HAP-1 (cell line): ENCODE results near the gene UNC13C.
A peak's percentile ranks its signal among the peaks of the same experiment; 100 is the strongest.

Experiments used
- DNase-seq, 2 experiments: peaks; one replicate each; pipeline ENCODE4 v3.0.0-alpha.2; 2016 to 2020; ENCODE audit warnings: low spot score in 2 of 2
- H3K27me3 ChIP-seq: fragments of 250-450 bp; sonication (Bioruptor Pico); 2 replicates; pipeline ENCODE4 v1.5.1; 2020; ENCODE audit warnings: low read depth, mild to moderate bottlenecking, moderate library complexity
- H3K36me3 ChIP-seq: fragments of 250-450 bp; sonication (Bioruptor Pico); replicated peaks from 2 replicates; pipeline ENCODE4 v1.5.1; 2020; ENCODE audit warnings: mild to moderate bottlenecking
- H3K4me1 ChIP-seq: fragments of 250-450 bp; sonication (Bioruptor Pico); 2 replicates; pipeline ENCODE4 v1.5.1; 2020; ENCODE audit warnings: mild to moderate bottlenecking
- H3K4me3 ChIP-seq: fragments of 250-450 bp; sonication (Bioruptor Pico); 2 replicates; pipeline ENCODE4 v1.5.1; 2020; ENCODE audit warnings: mild to moderate bottlenecking, moderate library complexity
- H3K9me3 ChIP-seq: fragments of 250-450 bp; sonication (Bioruptor Pico); 2 replicates; pipeline ENCODE4 v1.5.1; 2020; ENCODE audit warnings: mild to moderate bottlenecking, moderate library complexity
- in situ Hi-C: fragments of 300-500 bp; cut with MboI; formaldehyde crosslinking; loops from 3 replicates; pipeline ENCODE4 v1.14.3; 2020; ENCODE audit warnings: low sequenced_read_pairs, inconsistent platforms, mixed read lengths

Gene UNC13C

DNA sequence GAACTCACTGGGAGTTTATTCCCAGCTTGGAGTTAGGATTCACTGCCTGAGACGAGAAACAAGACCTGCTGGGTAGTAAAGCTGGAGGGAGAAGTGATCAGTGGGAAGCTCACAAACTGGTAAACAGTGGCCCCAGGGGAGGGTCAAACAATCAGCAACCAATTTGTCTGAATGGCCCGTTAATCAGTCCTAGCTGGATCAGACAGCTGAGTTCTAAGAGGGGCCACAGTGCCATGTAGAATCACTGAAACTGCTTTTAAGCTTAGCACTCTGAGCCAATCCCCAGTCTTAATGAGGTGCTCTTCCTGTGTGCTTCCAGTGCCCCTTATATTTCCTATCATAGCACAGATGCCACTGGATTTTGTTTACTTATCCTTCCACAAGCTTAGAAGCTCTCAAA, 626.8 kb downstream of the UNC13C start:
- Histone ChIP-seq H3K9me3 (no peaks in the 10 kb centered on the region), H3K27me3 (no peaks in the 10 kb centered on the region), H3K4me1 (no peaks in the 10 kb centered on the region), H3K36me3 (no peaks in the 10 kb centered on the region), H3K4me3 (no peak overlapping the region)
- in situ Hi-C loops = no loop called here
- no peak for DNase-seq

DNA sequence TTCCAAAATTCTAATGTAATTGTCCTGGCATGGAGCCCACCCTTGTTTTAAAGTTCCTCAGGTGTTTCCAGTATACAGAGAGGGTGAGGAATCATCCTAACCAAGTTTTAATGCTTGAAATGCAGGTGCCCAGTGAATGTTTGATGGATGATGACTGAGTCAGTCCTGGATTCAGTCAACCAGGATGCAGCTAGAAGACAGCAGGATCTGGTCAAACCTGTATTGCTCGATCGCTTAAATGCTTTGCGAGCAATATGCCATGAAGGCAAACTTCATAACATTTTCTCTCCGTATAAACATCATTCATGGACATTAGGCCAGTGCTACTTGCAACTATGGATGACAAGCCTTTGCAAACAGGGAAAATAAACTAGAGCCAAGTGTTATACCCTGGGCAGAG, 627.3 kb downstream of the UNC13C start:
- H3K4me3 ChIP-seq = no peak overlapping the region
- H3K36me3 ChIP-seq = no peaks in the 10 kb centered on the region
- DNase-seq = no peak
- no peaks in the 10 kb centered on the region for H3K27me3 ChIP-seq
- H3K9me3 ChIP-seq = no peaks in the 10 kb centered on the region
- H3K4me1 ChIP-seq = no peaks in the 10 kb centered on the region
- in situ Hi-C loops = no loop called here

DNA sequence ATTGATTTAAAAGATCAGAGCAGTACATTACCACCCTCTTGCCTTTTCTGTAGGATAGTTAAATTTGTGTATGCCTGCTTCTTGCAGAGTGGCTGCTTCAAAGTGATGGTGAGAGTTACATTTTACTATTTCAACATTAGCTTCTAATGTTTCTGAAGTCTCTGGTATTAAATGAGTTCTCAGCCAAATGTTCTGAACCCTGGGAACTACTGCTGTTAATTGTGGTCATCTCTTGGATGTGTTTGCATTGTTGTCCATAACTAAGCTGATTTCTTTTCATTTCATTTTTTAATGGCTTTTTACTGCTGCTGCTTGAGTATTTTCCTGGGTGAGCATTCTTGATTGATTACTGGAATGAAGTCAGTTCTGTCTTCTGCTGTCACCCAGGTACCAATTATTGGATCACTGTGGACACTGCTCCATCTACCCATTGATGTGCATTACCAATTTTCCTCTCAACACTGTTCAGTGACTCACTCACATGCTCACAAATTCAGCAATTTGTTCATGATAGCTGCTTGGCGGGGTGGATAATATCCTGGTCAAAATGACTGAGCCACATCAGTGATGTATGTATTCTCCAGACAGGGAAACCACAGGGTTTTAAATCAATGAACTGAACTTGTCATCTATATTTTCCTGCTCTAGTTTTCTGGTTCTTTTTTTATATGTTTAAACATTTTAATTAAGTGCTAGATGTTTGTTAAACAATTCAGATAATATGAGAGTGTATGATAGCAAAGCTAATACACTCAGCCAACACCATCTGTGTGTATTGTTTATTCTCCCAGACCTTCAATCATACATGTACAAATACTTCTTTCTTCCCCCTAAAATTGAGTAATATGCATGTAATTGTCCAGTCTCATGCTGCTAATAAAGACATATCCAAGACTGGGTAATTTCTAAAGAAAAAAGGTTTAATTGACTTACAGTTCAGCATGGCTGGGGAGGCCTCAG, 630.9 kb downstream of the UNC13C start:
- Histone ChIP-seq H3K27me3 (no peaks in the 10 kb centered on the region), H3K36me3 (no peaks in the 10 kb centered on the region), H3K4me3 (no peak overlapping the region), H3K9me3 (no peaks in the 10 kb centered on the region), H3K4me1 (no peaks in the 10 kb centered on the region)
- in situ Hi-C loops = no loop called here
- no peak for DNase-seq

DNA sequence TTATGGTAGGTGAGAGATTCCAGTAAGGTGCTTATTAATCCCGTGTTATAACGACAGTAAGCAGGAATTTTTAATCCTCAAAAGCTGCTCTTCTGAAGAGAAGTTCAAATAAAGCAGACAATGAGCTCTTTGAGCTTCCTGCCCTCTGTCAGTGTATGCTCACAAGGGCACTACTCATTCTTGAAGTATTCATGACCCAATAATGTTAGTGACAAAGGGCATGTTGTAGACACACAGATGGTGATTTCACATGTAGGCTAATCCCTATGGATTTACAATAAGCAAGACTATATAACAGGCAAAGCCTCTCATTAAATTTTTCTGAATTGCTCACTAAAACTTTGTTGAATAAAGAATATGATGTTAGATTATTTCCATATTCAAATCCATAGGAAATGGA, 639.9 kb downstream of the UNC13C start:
- peaks cover 5% of the 10 kb centered on the region for H3K4me1 ChIP-seq
- in situ Hi-C loops = no loop called here
- no peak overlapping the region for H3K4me3 ChIP-seq
- no peaks in the 10 kb centered on the region for H3K27me3 ChIP-seq
- peak in 1 of 2 experiments; percentile 32 for DNase-seq
- no peaks in the 10 kb centered on the region for H3K9me3 ChIP-seq
- H3K36me3 ChIP-seq = no peaks in the 10 kb centered on the region

DNA sequence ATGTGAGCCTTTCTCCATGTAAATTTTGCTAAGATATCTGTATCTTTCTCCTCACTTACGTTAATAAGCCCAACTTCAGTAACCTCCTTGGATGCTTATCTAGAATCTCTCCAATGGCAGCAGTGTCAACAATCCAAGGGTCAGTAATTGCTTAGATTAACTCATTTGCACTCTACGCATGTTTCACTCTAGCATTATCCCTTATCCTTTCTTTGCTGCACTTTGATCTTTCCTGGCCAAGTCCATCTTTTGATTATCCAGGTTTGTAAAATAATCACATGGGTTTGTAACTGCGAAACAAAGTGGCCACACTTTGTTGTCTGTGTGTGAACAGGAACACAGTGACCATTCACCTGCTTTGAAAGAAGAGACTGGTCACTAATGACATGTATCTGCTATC, 640.9 kb downstream of the UNC13C start:
- no peaks in the 10 kb centered on the region for H3K27me3 ChIP-seq
- in situ Hi-C loops = no loop called here
- no peaks in the 10 kb centered on the region for H3K36me3 ChIP-seq

DNA sequence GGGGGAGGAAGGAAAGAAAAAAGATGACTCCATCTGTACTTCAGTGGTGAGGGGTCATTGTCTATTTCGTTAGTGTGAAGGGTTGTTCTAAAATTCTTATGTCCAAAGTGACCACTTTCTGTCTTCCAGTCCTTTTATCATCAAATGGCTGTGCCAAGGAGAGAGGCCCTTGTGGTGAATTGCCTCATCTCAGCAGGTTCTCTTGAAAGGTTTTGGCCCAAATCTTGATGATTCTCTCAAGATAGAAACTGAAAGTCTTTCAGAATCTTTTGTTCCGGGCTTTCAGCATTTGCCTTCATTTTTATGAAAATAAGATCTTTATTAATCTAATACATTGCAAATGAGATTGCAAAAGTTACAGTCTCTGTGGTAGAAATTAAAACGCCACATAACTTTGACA, 642.7 kb downstream of the UNC13C start:
- peaks cover 2% of the 10 kb centered on the region; the same call in 1 of the 2 replicates for H3K27me3 ChIP-seq
- DNase-seq = no peak
- peaks cover 5% of the 10 kb centered on the region for H3K4me1 ChIP-seq
- no peaks in the 10 kb centered on the region for H3K9me3 ChIP-seq
- in situ Hi-C loops = no loop called here
- no peak overlapping the region for H3K4me3 ChIP-seq
- H3K36me3 ChIP-seq = no peaks in the 10 kb centered on the region

More for the DNA sequence above, 640.9 kb downstream of the UNC13C start:
- H3K4me1 ChIP-seq = peaks cover 5% of the 10 kb centered on the region
- no peak overlapping the region for H3K4me3 ChIP-seq
- DNase-seq = no peak
- no peaks in the 10 kb centered on the region for H3K9me3 ChIP-seq

DNA sequence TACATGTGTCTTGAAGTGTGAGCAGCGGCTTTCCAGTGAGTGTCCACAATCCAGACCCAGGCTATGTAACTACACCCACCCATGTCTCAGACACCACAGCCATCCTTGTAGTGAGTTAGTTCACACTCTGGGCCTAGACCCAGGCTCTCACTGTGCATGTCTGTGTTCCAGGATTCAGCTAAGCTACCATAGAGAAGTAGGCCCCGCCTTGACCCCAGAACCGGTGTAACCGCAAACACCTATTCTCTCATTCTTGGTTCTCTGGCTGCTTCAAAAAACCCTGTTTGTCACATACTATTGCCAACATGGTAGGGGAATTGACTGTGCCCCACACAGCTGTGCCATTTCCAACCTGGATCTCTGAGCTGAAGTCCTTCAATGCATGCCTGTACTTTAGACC, 657.9 kb downstream of the UNC13C start:
- no peaks in the 10 kb centered on the region for H3K27me3 ChIP-seq
- H3K4me1 ChIP-seq = no peaks in the 10 kb centered on the region
- H3K9me3 ChIP-seq = no peaks in the 10 kb centered on the region
- in situ Hi-C loops = no loop called here
- H3K4me3 ChIP-seq = no peak overlapping the region
- H3K36me3 ChIP-seq = no peaks in the 10 kb centered on the region
- no peak for DNase-seq

DNA sequence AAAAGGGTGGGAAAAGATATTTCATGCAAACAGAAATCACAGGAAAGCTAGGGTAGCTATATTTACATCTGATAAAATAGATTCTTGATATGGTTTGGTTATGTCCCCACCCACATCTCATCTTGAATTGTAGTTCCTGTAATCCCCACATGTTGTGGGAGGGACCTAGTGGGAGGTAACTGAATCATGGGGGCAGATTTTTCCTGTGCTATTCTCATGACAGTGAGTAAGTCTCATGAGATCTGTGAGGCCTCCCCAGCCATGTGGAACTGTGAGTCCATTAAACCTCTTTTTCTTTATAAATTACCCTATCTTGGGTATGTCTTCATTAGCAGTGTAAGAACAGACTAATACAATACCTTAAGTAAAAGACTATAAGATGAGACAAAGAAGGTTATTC, 660.4 kb downstream of the UNC13C start:
- Histone ChIP-seq H3K27me3 (no peaks in the 10 kb centered on the region), H3K9me3 (no peaks in the 10 kb centered on the region), H3K36me3 (no peaks in the 10 kb centered on the region), H3K4me1 (no peaks in the 10 kb centered on the region), H3K4me3 (no peak overlapping the region)
- in situ Hi-C loops = no loop called here
- no peak for DNase-seq

DNA sequence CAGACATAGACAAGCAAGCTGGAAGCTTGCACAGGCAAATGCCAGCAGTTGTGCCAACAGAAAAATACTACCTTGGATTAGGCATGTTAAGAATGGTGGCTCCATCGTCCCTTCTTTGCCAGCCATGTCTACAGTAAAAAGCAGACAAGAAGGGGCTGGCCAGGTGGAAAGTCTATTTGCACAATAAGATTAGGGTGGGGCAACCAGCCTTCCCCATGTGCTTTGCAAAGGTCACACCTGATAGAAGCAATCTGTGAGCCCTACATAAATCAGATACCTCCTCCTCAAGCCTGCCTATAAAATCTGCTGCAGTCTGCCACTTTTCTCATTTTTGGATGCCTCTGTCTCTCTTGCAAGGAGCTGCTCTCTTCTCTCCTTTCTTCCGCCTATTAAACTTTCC, 662.6 kb downstream of the UNC13C start:
- in situ Hi-C loops = no loop called here
- no peaks in the 10 kb centered on the region for H3K9me3 ChIP-seq
- H3K27me3 ChIP-seq = no peaks in the 10 kb centered on the region
- H3K36me3 ChIP-seq = no peaks in the 10 kb centered on the region
- no peaks in the 10 kb centered on the region for H3K4me1 ChIP-seq
- no peak overlapping the region for H3K4me3 ChIP-seq
- no peak for DNase-seq

DNA sequence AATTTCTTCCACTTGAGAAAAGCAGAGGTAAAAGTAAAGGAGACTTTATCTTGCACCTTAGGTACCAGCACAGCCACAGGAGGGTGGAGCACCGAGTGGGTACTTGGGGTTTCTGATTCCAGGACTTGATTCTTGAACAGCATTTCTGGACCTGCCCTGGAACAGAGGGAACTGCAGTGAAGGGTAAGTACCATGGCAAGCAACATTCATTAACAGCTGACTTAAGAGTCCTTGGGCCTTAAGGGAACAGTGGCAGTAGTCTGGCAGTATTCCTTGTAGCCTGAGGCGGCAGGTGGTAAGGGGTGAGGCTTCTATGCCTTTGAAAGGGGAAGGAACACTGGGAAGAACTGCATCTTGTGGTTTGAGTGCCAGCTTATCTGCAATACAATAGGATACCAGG, 666.6 kb downstream of the UNC13C start:
- in situ Hi-C loops = no loop called here
- Histone ChIP-seq H3K4me3 (no peak overlapping the region), H3K4me1 (no peaks in the 10 kb centered on the region), H3K27me3 (no peaks in the 10 kb centered on the region), H3K9me3 (no peaks in the 10 kb centered on the region), H3K36me3 (no peaks in the 10 kb centered on the region)
- no peak for DNase-seq

DNA sequence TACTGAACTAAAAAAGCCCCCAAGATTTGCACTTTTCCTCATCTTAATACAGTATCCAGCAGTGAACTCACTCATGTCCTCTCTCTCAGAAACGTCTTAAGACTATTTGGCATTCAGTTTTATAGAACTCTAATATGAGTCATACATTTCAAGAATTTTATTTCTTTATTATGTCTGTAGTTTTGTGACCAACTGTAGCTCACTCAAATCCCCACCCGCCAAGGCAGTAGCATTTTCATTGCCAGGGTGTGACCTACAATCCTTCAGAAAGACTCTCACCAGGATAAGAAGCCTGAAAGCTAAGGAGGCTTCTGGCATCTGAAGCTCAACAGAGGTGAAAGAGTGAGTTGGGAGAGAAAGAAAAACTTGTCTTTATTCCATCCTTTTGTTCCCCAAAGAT, 681.4 kb downstream of the UNC13C start:
- H3K4me1 ChIP-seq = no peaks in the 10 kb centered on the region
- H3K36me3 ChIP-seq = no peaks in the 10 kb centered on the region
- H3K9me3 ChIP-seq = no peaks in the 10 kb centered on the region
- no peak for DNase-seq
- no peaks in the 10 kb centered on the region for H3K27me3 ChIP-seq
- in situ Hi-C loops = no loop called here
- H3K4me3 ChIP-seq = no peak overlapping the region

DNA sequence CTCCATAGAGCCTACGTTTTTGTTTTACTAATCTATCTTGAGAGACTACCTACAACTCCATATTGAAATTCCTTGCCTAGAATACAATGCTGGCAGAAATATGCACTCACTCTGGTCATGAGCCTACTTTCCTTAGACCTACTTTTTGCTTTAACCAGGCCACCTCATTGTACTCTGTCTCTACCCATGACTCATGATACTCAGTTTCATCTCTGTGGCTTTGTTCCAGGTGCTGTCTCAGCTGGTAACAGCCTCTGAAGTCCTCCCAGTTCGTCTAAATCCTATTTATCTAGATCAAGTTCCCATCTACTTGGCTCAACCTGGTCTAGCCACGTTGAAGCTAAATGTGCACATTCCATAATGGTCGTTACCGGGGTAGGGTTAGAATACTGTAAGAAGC, 682.1 kb downstream of the UNC13C start:
- Histone ChIP-seq H3K4me1 (no peaks in the 10 kb centered on the region), H3K27me3 (no peaks in the 10 kb centered on the region), H3K4me3 (no peak overlapping the region), H3K36me3 (no peaks in the 10 kb centered on the region), H3K9me3 (no peaks in the 10 kb centered on the region)
- in situ Hi-C loops = no loop called here
- DNase-seq = no peak

DNA sequence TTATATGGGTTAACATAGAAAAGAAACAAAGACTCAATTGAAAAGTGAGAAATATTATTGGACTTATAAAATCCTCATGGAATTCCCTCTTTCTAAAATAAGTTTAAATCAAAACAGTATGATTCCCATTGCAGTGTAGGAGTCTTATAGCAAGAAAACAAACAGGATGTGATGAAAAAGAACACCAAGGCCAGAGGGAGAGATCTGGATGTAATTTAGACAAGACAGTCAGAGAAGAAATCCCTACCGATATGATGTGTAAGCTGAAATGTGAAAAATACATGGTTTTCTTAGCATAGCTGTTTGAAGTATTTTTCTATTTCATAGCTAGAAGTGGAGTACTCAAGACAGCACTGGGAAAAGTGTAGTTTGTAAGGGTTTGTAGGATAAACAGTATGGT, 697.0 kb downstream of the UNC13C start:
- H3K36me3 ChIP-seq = no peaks in the 10 kb centered on the region
- no peak for DNase-seq

DNA sequence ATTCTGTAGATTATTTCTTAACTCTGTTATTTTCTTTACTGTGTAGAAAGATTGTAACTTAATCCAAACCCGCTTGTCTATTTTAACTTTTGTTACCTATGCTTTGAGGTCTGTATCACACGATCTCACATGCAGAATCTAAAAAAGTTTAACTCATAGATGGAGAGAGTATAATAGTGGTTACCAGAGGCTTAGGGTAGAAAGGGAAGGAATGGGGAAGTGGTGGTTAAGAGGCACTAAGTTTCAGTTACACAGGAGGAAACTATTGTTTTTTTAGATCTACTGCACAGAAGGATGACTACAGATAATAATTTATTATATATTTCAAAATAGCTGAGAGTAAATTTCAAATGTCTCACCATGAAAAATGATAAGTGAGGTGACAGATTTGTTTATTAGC, 703.3 kb downstream of the UNC13C start:
- H3K4me3 ChIP-seq = no peak overlapping the region
- H3K9me3 ChIP-seq = no peaks in the 10 kb centered on the region
- H3K36me3 ChIP-seq = no peaks in the 10 kb centered on the region
- no peaks in the 10 kb centered on the region for H3K4me1 ChIP-seq
- no peak for DNase-seq
- no peaks in the 10 kb centered on the region; the same call in 1 of the 2 replicates for H3K27me3 ChIP-seq
- in situ Hi-C loops = no loop called here

More for the DNA sequence above, 697.0 kb downstream of the UNC13C start:
- H3K27me3 ChIP-seq = no peaks in the 10 kb centered on the region
- H3K9me3 ChIP-seq = no peaks in the 10 kb centered on the region
- H3K4me3 ChIP-seq = no peak overlapping the region
- H3K4me1 ChIP-seq = no peaks in the 10 kb centered on the region
- in situ Hi-C loops = no loop called here
